Measurements from ENCODE around the gene ERC1.

The ERC1 gene

GRCh38 chr12:1419849-1420371 lies 428.9 kb downstream of the ERC1 start:
- H3K4me1 ChIP-seq (ENCODE audit: control insufficient read depth in 1 of 2, insufficient read depth in 1 of 2, low read depth in 1 of 2, low read length in 1 of 2), result peaks cover 12 to 17% of the 10 kb centered on the region in 2 experiments
- no peaks in the 10 kb centered on the region for H3K9me3 ChIP-seq
- H3K27me3 ChIP-seq, result no peaks in the 10 kb centered on the region
- no peak overlapping the region for H3K4me3 ChIP-seq (ENCODE audit: low read depth in 1 of 2, low read length in 1 of 2)
- H3K27ac ChIP-seq, result no peak overlapping the region
- no peak for TF ChIP-seq CTCF (IDR thresholded peaks at IDR 0.05)
- no peaks in the 10 kb centered on the region for H3K36me3 ChIP-seq

GRCh38 chr12:1421091-1421846 lies 430.2 kb downstream of the ERC1 start:
- Histone ChIP-seq H3K36me3 (no peaks in the 10 kb centered on the region), H3K9me3 (no peaks in the 10 kb centered on the region), H3K4me3 (ENCODE audit: low read depth in 1 of 2, low read length in 1 of 2) (peak overlapping the region in 1 of 2 experiments; percentile 5), H3K27ac (peak overlapping the region; percentile 61), H3K27me3 (no peaks in the 10 kb centered on the region), H3K4me1 (ENCODE audit: control insufficient read depth in 1 of 2, insufficient read depth in 1 of 2, low read depth in 1 of 2, low read length in 1 of 2) (peaks cover 12 to 20% of the 10 kb centered on the region in 2 experiments)
- no peak for TF ChIP-seq CTCF (IDR thresholded peaks at IDR 0.05)

GRCh38 chr12:1422604-1423315 lies 431.7 kb downstream of the ERC1 start:
- no peak overlapping the region for H3K27ac ChIP-seq
- H3K4me1 ChIP-seq (ENCODE audit: control insufficient read depth in 1 of 2, insufficient read depth in 1 of 2, low read depth in 1 of 2, low read length in 1 of 2), result peaks cover 12 to 20% of the 10 kb centered on the region in 2 experiments
- TF ChIP-seq CTCF (IDR thresholded peaks at IDR 0.05), result no peak
- H3K27me3 ChIP-seq, result no peaks in the 10 kb centered on the region
- H3K36me3 ChIP-seq, result no peaks in the 10 kb centered on the region
- no peaks in the 10 kb centered on the region for H3K9me3 ChIP-seq
- H3K4me3 ChIP-seq (ENCODE audit: low read depth in 1 of 2, low read length in 1 of 2), result no peak overlapping the region

- Histone ChIP-seq H3K4me1 (ENCODE audit: control insufficient read depth in 1 of 2, insufficient read depth in 1 of 2, low read depth in 1 of 2, low read length in 1 of 2) (peaks cover 12 to 16% of the 10 kb centered on the region in 2 experiments), H3K27me3 (no peaks in the 10 kb centered on the region), H3K36me3 (no peaks in the 10 kb centered on the region), H3K9me3 (no peaks in the 10 kb centered on the region), H3K4me3 (ENCODE audit: low read depth in 1 of 2, low read length in 1 of 2) (no peak overlapping the region), H3K27ac (no peak overlapping the region)
- no peak for TF ChIP-seq CTCF (IDR thresholded peaks at IDR 0.05)
Observed at GRCh38 chr12:1424674-1425395, 433.8 kb downstream of the ERC1 start.

- Histone ChIP-seq H3K4me1 (ENCODE audit: control insufficient read depth in 1 of 2, insufficient read depth in 1 of 2, low read depth in 1 of 2, low read length in 1 of 2) (peaks cover 12 to 14% of the 10 kb centered on the region in 2 experiments), H3K9me3 (no peaks in the 10 kb centered on the region), H3K27ac (no peak overlapping the region), H3K27me3 (no peaks in the 10 kb centered on the region), H3K4me3 (ENCODE audit: low read depth in 1 of 2, low read length in 1 of 2) (no peak overlapping the region), H3K36me3 (no peaks in the 10 kb centered on the region)
- TF ChIP-seq CTCF (IDR thresholded peaks at IDR 0.05), result no peak
Observed at GRCh38 chr12:1425396-1425729, 434.3 kb downstream of the ERC1 start.
